Thyroid gland (tissue), 4 donors: Measurements from ENCODE around the gene SELENOM. TPM values are rescaled to one million over a fixed set of nuclear protein-coding genes. Genes with fewer than 3 reads are reported as not detected.

Experiments
- DNase-seq, 2 donors: peaks; one replicate each; pipeline ENCODE4 v3.0.0-alpha.2; 2019
- H3K27ac ChIP-seq, 3 donors: fragments of 200-600 bp; sonication (generic); 1 replicate in 2 of 3; 2 replicates in 1 of 3; pipeline ENCODE4 v1.5.1; 2016 to 2019; ENCODE audit warnings: mild to moderate bottlenecking in 1 of 3, moderate library complexity in 1 of 3
- H3K27me3 ChIP-seq: fragments of 200-600 bp; sonication (generic); one replicate; pipeline ENCODE4 v1.5.1; 2019
- H3K36me3 ChIP-seq, 2 donors: fragments of 200-600 bp; sonication (generic); one replicate each; pipeline ENCODE4 v1.5.1; 2016 to 2019
- H3K4me1 ChIP-seq, 2 donors: fragments of 200-600 bp; sonication (generic); one replicate each; pipeline ENCODE4 v1.5.1; 2017 to 2019
- H3K4me3 ChIP-seq, 3 donors: fragments of 200-600 bp; sonication (generic); replicated peaks in 1 of 3; 1 replicate in 2 of 3; 2 replicates in 1 of 3; pipeline ENCODE4 v1.5.1; 2016; ENCODE audit warnings: mild to moderate bottlenecking in 1 of 3
- H3K9me3 ChIP-seq: fragments of 200-600 bp; sonication (generic); one replicate; pipeline ENCODE4 v1.5.1; 2017
- CTCF ChIP-seq, 6 experiments: fragments of 200-600 bp in 3 of 6; fragments of 450-650 bp in 3 of 6; sonication (generic) in 3 of 6; IDR thresholded peaks; one replicate each; pipeline ENCODE4 v1.5.1; 2016 to 2019; ENCODE audit warnings: antibody characterized with exemption in 6 of 6, mild to moderate bottlenecking in 2 of 6, inconsistent platforms in 1 of 6, moderate library complexity in 1 of 6
- POLR2A ChIP-seq, 2 donors: fragments of 450-650 bp; IDR thresholded peaks; one replicate each; pipeline ENCODE4 v1.6.1; 2017; ENCODE audit warnings: antibody characterized with exemption in 2 of 2, mild to moderate bottlenecking in 2 of 2, moderate library complexity in 1 of 2
- WGBS, 2 donors: methylation state at CpG; one replicate each; pipeline ENCODE4 v1.1.5; 2017; 5-methylcytosine and 5-hydroxymethylcytosine counted together
- intact Hi-C: fragments of 100-400 bp; cut with DNase I; formaldehyde crosslinking; loops from one replicate; pipeline ENCODE4 v1.15.1; 2023
- total RNA-seq, 4 donors: library from RNA; depleted of rRNA; stranded (reverse); fragments of >200 nt; gene quantifications; one replicate each; pipeline ENCODE4 v1.2.3, GENCODE V29; 2016

The SELENOM gene
- total RNA-seq, 4 donors from 2014 or later, result 208 to 501 (median 314) TPM

GRCh38 chr22:31103899-31104694, 3.3 kb downstream of the SELENOM start:
- intact Hi-C loops, result loop anchor here (5.0 kb wide), 1 partner anchor 48 kb away; no protein-coding TSS in a partner anchor
- no peak for DNase-seq
- Histone ChIP-seq H3K4me3 (no peak overlapping the region), H3K9me3 (no peaks in the 10 kb centered on the region), H3K27ac (no peak overlapping the region), H3K4me1 (peaks cover 22 to 23% of the 10 kb centered on the region in 2 donors), H3K27me3 (no peaks in the 10 kb centered on the region), H3K36me3 (peaks cover 18 to 25% of the 10 kb centered on the region in 2 donors)
- TF ChIP-seq CTCF (IDR thresholded peaks at IDR 0.05) (no peak), POLR2A (IDR thresholded peaks at IDR 0.05) (no peak)
- 91 to 93% methylated on average over 33 of the region's 33 CpGs for WGBS, 2 donors

GRCh38 chr22:31103111-31103510, 4.3 kb downstream of the SELENOM start:
- 83 to 92% methylated on average over 2 of the region's 2 CpGs for WGBS, 2 donors
- no peaks in the 10 kb centered on the region for H3K27me3 ChIP-seq
- peaks cover 18 to 22% of the 10 kb centered on the region in 2 donors for H3K4me1 ChIP-seq
- H3K36me3 ChIP-seq, result peaks cover 18 to 26% of the 10 kb centered on the region in 2 donors
- no peak for DNase-seq
- peak overlapping the region; percentile 30 to 68 (median 58) for H3K27ac ChIP-seq
- TF ChIP-seq CTCF (IDR thresholded peaks at IDR 0.05) (no peak), POLR2A (IDR thresholded peaks at IDR 0.05) (no peak)
- H3K4me3 ChIP-seq, result no peak overlapping the region
- intact Hi-C loops, result loop anchor here (5.0 kb wide), 1 partner anchor 49 kb away; no protein-coding TSS in a partner anchor
- no peaks in the 10 kb centered on the region for H3K9me3 ChIP-seq

- Histone ChIP-seq H3K36me3 (peaks cover 18 to 26% of the 10 kb centered on the region in 2 donors), H3K27ac (peak overlapping the region; percentile 40 to 68 (median 58)), H3K9me3 (no peaks in the 10 kb centered on the region), H3K27me3 (no peaks in the 10 kb centered on the region), H3K4me3 (no peak overlapping the region), H3K4me1 (peaks cover 14 to 19% of the 10 kb centered on the region in 2 donors)
- TF ChIP-seq CTCF (IDR thresholded peaks at IDR 0.05), result no peak
- no peak for TF ChIP-seq POLR2A (IDR thresholded peaks at IDR 0.05)
- peak in 1 of 2 donors; percentile 28 for DNase-seq
- 75 to 85% methylated on average over 7 to 8 of the region's 8 CpGs for WGBS, 2 donors
- intact Hi-C loops, result loop anchor here (5.0 kb wide), 1 partner anchor 50 kb away; no protein-coding TSS in a partner anchor
These were observed 4.8 kb downstream of the SELENOM start for GRCh38 chr22:31102441-31103081.

GRCh38 chr22:31100762-31101525, 6.4 kb downstream of the SELENOM start:
- peaks cover 24 to 35% of the 10 kb centered on the region in 2 donors for H3K36me3 ChIP-seq
- no peak overlapping the region for H3K27ac ChIP-seq
- no peaks in the 10 kb centered on the region for H3K9me3 ChIP-seq
- no peak for DNase-seq
- H3K4me3 ChIP-seq, result no peak overlapping the region
- WGBS, 2 donors, result 92 to 97% methylated on average over 17 to 18 of the region's 18 CpGs
- no peaks in the 10 kb centered on the region for H3K27me3 ChIP-seq
- peaks cover under 1 to 7% of the 10 kb centered on the region in 2 donors for H3K4me1 ChIP-seq
- no peak for TF ChIP-seq POLR2A (IDR thresholded peaks at IDR 0.05)
- no peak for TF ChIP-seq CTCF (IDR thresholded peaks at IDR 0.05)
- intact Hi-C loops, result loop anchor here (5.0 kb wide), 1 partner anchor 51 kb away; no protein-coding TSS in a partner anchor
